GM21447 (cell line): Measurements from ENCODE around the gene PLCL1.
A peak's percentile ranks its signal among the peaks of the same experiment; 100 is the strongest.

Source experiments
- ATAC-seq: cut with Tn5 transposase; IDR thresholded peaks from one replicate; pipeline ENCODE4 v1.9.1; 2021; ENCODE audit not compliant: unreplicated experiment

The PLCL1 gene

GRCh38 chr2:197884252-197884651, 79.9 kb downstream of the PLCL1 start:
- no peak for ATAC-seq

GRCh38 chr2:197885126-197885525, 80.7 kb downstream of the PLCL1 start:
- ATAC-seq, result no peak

GRCh38 chr2:197885587-197885986, 81.2 kb downstream of the PLCL1 start:
- no peak for ATAC-seq

GRCh38 chr2:197888321-197888720, 83.9 kb downstream of the PLCL1 start:
- ATAC-seq, result no peak

- ATAC-seq, result peak; percentile 100
Observed at GRCh38 chr2:197889041-197889440, 84.6 kb downstream of the PLCL1 start.

DNA sequence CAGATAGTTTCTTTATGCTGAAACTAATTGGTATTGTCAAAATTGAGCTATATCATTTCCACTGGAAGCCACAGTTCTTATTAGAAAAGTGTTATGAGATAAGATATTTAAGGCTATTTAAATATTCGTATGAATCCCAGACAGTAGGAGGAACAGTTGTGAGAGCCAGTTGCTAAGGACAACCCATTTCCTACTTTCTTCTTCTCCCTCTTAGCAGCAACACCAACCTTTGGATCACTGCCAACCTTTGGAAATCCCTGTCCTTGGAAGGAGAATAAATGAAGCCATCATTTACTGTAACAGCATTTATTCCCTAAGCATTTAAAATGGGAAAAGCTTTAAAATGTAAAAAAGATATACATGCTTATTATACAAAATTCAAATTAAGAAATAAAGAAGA, 85.8 kb downstream of the PLCL1 start:
- no peak for ATAC-seq

DNA sequence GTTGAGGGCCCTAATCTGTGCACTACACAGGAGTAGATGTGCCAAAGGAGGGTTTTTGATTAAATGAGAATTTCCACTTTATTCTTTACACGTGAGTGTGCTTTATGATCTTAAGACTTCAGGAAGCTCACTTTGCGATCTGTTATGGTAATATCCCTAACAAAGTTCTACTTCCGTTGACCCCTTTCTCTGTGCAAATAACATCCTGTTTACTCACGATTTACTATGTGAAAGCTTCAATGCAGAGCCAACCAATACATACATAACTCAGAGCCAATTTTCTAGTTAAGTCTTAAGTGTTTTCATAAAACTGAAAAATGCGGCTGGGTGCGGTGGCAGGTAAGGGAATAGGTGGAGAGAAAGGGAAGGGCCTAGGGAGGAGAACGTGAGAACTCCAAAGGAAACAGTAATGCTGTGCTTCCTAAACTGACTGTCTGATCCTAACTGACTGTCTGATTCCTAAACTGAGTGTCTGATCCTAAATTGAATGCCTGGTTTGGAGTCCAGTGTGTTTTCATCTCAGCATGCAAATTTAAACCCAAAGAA, 87.6 kb downstream of the PLCL1 start:
- ATAC-seq, result no peak

GRCh38 chr2:197893403-197894177, 89.2 kb downstream of the PLCL1 start:
- no peak for ATAC-seq

DNA sequence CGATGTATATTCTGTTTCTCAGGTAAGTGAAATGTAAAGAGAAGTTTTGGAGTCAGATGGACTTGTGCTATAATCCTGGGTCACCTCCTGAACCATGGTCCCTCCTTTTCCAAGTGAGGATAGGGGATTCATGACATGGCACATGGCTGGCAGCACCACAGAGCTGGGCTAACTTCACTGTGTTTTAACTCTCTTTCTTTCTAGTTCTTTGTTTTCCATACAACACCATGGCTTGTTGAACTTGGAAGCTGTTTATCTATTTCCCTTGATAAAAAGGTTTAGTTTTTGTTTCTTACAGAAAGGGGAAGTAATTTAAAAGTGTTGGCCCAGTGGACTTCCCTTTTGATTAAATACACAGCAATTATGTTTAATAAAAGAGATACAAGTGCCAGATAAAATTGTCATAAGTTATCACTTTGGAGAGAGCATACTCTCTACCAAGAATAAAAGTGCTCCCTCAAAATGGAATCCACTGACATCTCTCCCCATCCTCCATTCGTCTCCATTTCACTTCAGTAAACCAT, 90.4 kb downstream of the PLCL1 start:
- ATAC-seq, result no peak

GRCh38 chr2:197897960-197898678, 93.7 kb downstream of the PLCL1 start:
- no peak for ATAC-seq

DNA sequence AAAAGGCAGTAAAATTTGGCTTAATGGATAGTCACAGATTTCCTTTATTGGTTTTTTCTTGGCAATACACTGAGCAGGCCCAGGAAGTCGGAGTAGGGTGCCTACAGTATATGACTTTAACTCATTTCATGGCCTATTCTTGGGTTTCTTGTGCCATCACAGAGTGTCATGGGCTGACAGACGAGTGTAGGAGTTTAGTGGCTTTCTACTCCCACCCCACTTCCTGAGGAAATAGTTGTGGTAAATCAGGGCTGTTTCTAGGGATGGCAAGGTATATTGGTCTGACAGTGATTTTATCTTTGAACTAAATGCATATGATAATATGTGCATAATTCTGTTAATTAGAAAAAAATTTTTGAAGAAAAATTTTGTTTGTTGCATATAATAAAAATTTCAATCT, 100.1 kb downstream of the PLCL1 start:
- ATAC-seq, result no peak

DNA sequence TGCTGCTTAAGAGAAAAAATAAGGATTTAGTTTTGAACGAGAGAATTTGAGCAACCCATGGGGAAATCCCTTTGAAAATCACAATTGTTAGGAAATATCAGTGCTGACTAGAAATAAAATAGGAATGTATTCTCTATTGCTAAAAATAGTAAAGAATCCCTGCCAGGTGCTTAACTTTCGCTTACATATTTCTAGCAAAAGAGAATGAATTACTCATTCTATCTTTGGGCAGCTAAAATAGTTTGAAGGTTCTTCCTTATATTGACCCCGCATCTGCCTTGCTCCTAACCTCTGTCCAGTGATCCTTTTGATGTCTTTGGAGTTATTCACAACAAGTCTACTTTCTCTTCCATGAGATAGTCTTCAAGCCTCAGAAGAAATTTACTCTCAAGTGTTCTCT, 103.8 kb downstream of the PLCL1 start:
- ATAC-seq, result no peak

GRCh38 chr2:197908990-197909776, 104.8 kb downstream of the PLCL1 start:
- no peak for ATAC-seq

DNA sequence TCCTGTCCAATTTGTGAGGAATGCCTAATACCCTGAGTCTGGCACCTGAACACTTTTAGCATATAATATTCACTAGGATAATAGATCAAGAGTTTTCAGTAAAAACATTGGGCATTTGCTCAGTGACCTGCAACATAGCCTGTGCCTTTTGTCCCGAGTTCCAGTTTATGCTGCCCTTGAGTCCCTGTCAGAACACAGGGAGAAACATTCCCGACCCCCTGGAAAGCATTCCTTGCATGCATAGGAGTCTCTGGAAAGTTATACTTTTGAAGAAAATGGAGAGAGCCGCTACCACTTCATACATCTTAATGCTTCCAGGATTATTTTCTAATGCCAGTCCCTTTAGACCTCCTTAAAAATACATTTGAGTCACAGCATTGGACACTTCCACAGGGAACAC, 107.3 kb downstream of the PLCL1 start:
- ATAC-seq, result no peak

DNA sequence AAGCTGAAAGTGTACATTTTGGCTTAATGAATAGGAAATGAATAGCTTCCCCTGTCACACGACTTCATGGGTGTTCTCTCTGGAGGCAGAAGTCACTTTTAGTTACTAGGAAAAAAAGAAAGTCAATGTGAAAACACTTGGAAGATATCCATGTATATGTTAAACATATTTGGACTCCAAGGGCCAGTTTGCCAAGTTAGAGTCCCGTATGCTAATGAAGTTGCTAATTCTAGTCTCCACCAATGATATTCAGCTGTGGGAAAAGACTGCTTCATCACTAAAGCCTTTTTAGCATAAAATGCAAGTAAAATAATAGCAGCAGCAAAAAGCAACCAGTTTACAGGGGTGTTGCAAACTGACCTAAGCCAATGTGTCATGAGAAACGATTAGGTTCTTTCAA, 108.7 kb downstream of the PLCL1 start:
- ATAC-seq, result no peak

DNA sequence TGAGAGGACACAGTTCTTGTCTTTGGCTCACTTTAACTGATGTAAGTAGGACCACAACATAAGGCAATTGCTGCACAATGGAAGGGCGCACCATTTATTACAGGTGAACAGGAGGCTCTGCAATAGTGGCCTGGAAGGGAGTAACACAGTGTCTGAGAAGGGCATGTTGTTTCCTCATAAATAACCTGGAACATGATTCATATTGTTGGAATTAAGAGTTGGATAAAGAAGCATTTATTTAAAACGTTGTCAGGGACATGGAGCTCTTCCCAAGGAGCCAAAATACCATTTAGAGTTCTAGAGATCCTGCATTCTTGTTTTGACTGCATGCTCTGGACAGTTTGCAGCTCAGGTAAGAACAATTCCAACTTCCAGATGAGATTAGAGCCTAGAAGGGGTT, 110.4 kb downstream of the PLCL1 start:
- ATAC-seq, result no peak

GRCh38 chr2:197915548-197916265, 111.3 kb downstream of the PLCL1 start:
- ATAC-seq, result no peak

DNA sequence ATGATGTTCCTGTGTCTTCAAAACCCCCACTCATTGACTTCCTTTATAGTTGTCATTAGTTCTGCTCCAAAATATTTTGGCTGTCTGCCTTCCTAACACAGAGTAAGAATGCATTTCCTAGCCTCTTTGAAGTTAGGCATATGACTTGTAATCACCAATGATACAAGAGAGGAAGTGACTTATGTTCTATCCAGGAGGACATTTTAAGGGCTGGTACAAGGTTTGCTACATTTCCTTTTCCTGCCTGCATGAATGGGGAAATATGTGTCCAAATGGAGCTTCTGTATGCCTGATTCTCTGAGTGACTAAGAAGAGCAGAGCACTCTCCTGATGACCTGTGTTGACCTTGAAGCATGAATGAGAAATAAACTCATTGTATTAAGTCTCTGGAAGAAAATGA, 115.1 kb downstream of the PLCL1 start:
- no peak for ATAC-seq

DNA sequence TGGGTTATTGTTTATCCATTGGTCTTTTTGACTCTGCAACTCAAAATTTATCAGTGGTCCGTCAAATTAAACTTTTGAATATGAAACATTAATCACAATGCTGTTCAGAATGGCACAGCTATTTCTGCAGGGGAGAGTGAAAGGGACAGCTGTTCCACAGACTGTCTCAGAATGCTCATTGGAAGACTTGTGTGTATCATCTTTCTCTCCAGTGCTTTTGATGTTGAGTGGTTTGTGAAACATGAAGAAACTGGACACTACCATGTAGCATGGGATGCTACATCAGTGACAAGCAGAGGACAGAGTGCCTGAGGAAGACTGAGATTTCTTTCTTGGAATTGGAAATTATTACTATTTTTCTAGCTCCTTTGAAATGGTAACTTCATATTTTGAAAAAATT, 115.7 kb downstream of the PLCL1 start:
- ATAC-seq, result no peak

- ATAC-seq, result no peak
Observed at GRCh38 chr2:197920592-197921201, 116.3 kb downstream of the PLCL1 start.
